Right renal cortex interstitium (tissue), 3 donors: ENCODE measurements around the gene APBB2. TPM values are rescaled to one million over a fixed set of nuclear protein-coding genes. Genes with fewer than 3 reads are reported as not detected.
"Not testable (repeated sequence)": the region's sequence is repeated elsewhere in the genome, so short reads cannot be mapped to it uniquely, and the experiment has no call there.

Experiments used
- DNase-seq, 3 donors: peaks; one replicate each; pipeline ENCODE4 v3.0.0-alpha.2; 2013; ENCODE audit warnings: low read depth in 3 of 3, low spot score in 2 of 3
- polyA plus RNA-seq, 3 donors: library from polyadenylated mRNA; unstranded; fragments of 120-200 nt; gene quantifications; one replicate each; pipeline ENCODE4 v1.2.1, GENCODE V29; 2013; ENCODE audit not compliant: insufficient read length in 3 of 3

APBB2 gene
- polyA plus RNA-seq, 3 donors = 46.8 to 52.3 (median 47.7) TPM

DNA sequence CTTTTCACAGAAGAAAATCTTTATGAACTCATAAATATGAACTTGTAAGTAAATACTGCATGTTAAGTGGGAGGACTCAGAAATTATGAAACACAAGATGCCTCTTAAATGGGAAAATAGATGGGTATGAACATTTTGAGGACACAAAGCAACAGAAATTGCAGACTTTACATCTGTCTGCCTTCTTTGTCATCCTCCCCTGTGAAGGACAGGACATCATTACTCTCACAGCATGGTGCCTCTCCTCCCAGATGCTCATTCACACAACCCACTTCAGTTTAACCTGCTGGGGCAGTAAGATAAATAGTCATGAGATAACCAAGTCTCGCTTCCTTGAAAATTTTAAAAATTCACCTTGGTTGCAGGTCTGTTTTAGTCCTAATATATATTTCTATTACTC lies 144.5 kb downstream of the APBB2 start:
- no peak for DNase-seq

DNA sequence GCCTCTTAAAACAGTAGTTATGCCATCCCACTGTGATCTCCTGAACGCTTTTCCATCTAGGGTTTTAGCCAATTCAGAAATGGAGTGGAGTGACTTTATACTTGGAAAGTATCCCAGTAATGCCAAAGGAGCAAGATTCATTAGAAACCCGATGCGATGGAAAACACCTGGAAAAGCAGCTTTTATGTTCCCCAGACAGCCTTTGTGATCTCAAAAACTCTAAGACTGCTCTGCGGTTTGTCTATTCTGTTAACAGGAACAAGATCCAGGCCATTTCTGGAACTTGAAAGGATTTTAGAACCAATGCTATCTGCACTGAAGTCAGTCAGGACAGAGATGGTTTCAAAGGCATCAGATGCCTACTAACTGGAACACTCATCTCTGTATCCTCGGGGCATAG lies 145.1 kb downstream of the APBB2 start:
- DNase-seq = peak; percentile 27 to 60 (median 49)

DNA sequence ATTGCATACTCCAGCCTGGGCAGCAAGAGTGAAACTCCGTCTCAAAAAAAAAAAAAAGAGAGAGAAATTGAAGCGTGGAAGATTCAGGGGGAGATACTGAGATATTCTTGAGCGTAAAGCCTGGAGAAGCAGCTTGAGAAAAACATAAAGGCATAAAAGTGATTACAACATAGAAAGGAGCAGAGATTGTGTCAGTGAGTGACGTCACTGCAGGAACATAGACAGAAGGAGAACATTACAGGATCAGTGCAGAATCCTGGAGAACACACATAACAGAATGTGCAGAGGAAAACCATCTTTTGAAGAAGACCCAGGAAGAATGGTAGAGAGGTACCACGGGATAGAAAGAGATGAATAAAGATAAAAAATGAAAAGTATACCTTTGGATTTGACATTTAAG lies 147.0 kb downstream of the APBB2 start:
- DNase-seq = no peak

DNA sequence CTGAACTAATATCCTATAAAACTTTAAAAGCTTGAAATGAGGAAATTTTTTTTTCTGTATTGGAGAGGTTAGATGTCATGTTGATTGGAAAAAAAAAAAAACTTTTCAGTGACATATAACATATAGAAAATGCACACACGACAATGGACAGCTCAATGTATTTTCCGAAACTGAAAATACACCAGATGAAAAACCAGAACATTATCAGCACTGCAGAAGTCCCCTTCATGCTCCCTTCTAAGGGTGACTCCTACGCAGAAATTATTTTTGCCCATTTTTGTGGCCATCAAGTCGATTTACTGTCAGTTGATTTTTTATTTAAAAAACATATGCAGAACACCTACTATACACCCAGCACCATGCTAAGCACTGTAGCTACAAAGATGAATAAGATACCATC lies 148.3 kb downstream of the APBB2 start:
- DNase-seq = no peak

DNA sequence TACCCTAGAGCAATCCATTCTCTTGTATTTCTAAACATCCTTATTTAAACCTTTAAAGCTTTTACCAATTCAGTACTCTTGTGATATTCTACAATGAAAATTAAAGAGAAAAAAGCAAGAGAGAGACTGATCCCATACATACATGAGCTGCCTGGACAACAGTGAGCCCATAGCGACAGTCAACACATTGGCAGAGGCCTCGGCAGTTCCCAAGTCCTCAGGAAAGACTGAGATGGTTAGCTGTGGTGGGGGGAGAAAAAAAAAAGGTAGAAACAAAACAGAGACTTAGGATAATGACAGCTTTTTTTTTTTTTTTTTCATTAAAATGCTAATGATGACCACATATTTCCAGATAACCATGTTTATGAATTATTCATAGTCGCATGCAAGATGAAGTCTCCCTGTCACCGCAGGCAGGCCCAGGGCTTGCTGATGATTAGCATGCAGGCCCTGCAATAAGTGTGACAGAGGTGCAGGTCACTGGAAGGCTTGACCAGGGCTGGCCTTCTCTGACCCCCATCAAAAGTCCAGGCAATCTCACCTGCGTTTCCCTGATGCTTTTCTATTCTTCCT lies 148.8 kb downstream of the APBB2 start:
- no peak for DNase-seq

DNA sequence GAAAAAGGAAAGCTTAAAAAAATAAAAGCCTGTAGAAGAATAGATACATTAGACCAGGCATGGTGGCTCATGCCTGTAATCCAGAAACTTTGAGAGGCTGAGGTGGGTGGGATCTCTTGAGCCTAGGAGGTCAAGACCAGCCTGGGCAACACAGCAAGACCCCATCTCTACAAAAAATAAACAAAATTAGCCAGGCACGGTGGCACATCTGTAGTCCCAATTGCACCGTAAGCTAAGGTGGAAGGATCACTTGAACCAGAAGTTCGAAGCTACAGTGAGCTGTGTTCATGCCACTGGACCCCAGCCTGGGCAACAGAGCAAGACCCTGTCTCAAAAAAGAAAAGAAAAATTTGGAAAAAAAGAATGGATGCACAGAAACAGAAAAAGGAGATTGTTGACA lies 149.4 kb downstream of the APBB2 start:
- no peak for DNase-seq

DNA sequence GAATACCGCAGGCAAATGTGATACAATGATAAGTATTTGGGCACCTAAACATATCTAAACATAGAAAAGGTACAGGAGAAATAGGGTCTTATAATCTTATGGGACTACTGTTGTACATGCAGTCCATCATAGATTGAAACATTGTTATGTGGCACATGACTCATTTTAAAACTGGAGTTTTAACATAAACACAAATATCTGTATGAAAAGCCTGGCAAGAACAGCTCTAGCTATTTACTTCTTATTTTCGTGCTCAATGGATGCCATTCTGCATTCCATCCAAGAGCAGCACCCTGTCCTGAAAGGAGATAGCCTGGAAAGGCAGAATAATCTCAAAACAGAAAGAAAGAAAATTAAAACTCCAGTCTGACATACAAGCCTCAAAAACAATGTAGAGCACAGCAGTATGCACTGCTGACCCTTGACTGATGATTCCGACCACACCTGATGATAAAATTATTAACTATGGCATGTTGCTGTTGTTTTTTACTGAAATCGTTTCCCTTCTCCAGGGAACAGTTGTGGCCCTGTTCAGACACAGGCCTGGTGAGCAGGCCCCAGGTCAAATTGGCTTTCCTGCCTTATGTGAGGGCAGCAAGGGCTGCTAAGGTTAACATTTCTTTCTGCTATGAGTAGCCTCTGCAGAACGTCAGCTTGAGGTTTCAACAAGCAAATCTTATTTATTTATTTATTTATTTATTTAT lies 152.7 kb downstream of the APBB2 start:
- no peak for DNase-seq

DNA sequence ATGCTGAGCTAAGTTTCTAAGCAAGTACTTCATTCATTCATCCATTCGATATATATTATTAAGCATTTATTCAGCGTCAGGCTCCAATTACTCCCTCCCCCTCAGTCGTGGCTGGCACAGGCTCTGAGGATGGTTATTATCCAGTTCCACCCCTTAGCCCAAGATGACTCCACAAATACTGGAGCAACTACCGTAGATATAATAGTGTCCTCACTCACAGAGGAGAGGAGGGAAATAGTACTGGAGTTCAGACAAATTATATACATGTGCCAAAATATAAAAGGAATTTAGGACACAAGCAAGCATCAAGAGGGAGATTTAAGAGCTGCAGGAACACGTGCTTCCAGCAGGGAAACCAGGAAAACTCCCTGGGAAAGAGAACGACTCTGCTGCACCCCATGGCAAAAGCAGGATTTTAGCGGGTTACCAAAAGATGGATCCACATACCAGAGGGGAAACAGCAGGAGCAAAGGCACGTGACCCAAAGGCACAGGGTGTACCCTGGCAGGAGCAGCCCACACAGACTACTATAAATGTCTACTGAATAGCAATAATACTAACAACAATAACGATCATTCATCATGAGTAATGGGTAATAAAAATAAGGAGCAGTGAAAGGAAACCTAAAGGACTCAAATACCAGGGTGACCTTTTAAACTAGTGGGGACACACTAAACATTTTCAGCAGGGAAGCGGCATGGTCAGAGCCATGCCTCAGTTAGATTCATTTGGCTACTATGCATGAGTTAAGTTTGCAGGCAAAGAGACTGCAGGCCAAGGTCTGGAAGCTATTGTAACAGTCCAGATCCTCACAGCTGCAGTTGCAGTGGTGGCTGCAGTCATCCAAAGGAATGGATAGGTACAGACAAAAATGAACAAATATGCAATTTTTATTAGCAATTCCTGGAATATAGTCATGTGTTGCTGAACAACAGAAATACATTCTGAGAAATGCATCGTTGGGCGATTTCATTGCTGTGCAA lies 153.7 kb downstream of the APBB2 start:
- no peak for DNase-seq

DNA sequence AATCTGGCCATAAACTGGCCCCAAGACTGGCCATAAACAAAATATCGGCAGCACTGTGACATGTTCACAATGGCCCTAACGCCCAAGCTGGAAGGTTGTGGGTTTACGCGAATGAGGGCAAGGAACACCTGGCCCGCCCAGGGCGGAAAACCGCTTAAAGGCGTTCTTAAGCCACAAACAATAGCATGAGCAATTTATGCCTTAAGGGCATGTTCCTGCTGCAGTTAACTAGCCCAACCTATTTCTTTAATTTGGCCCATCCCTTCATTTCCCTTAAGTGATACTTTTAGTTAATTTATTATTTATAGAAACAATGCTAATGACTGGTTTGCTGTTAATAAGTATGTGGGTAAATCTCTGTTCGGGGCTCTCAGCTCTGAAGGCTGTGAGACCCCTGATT lies 154.9 kb downstream of the APBB2 start:
- not testable (repeated sequence) for DNase-seq

DNA sequence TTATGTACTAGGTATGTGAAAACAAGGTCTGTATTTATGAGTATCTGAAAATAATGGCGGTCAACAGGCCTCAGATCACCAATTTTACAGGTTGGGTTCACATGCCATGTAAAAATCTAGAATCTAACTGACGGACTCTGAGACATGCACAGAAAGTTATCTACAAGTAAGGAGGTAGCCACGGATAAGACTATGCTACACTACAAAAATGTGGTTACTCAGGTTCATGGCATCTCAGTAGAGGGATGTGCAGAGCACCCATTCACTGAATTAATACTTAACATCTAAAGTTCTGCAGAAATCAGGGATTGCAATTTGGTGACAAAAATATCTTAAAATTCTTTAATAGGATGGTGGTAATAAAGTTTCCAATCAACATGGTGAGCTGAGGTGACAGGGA lies 155.9 kb downstream of the APBB2 start:
- DNase-seq = no peak

DNA sequence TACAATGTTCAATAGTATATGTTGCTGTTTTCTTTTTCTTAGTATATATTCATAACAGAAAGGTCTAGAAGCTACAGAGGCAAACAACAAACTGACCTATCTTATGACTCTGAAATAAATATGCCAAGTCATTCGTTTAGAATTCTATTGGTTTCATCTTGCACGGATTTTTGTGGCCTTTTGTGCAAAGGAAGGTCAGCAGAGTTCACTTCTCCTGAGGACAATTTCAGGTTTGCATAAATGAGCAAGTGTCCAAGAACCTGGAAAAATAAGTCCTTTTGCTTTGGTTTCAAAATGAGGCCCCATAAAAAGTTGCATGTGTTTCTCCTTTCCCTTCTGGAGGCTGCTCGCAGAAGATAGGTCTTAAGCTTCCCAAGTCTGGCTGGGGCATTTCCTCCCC lies 156.9 kb downstream of the APBB2 start:
- DNase-seq = no peak

DNA sequence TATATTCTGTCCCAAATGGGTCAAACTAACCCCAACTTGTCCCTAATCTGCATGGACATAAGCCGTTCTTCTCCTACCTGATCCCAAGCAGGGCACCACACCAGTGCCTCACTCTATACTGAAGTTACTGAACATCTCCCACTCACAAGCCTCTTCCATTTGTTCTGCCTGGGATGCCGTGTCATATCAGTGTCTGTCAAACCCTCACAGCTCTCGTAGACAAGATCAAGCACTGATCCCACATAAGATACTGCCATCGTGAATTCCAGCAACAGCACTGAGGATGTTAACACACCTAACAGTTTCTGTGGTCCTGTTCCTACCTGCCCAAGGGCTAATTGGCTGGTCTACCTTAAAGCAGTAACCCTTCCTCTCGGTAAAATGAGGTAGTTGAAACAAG lies 162.1 kb downstream of the APBB2 start:
- no peak for DNase-seq

DNA sequence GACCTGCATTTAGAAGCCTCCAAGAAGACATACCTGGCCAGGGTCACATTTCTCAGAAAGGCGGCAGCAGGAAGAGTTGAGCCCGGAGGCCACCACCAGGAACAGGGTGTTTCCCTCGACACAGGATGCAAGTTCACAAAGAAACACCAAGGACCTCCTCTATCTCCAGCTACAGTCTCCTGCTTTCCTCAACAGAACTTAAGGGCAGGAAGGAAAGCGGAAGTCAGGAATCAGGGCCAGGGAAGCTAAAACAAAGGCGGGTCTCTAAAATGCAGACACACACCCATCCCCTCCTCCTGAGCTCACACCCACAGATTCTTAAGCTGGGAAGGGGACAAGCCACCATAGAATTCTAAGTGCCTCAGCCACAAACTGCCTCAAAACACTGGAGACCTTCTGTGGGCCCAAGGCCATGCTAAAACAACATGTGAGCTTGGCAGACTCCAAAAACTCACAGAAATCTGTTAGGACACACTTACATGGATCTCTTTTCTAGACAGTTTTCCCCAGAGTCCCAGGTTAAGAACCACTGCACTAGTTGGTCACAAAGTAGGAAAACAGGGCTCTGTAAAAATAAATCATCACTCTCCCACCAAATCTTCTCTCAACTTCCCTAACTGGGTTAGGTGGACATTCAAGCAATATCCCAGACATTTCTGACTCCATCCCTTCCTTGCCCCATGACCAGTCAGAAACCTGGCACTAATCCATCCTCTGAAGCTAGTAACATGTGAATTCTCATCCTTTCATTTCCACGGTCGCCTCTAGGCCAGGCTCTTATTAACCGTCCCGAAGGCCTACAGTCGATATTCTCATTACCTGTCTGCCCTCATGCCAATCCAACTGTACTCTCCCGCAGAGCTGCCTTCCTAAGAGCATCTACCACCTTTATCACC lies 163.2 kb downstream of the APBB2 start:
- DNase-seq = no peak

DNA sequence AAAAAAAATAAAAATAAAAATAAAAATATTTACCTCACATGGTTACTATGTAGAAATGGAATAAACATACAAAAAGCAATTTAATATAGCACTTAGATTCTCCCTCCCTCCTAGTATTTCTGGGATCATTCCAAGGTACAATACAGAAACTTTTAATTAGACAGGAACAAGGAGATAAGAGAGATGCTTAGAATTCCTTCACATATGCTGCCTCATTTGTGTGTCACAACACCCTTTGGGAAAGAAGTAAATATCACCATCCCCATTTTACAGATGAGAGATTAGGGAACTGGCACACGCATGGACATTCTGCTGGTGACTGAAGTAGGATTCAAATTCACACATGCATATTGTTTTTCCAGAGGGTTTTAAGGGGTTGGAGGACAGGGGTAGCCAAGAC lies 164.2 kb downstream of the APBB2 start:
- no peak for DNase-seq

DNA sequence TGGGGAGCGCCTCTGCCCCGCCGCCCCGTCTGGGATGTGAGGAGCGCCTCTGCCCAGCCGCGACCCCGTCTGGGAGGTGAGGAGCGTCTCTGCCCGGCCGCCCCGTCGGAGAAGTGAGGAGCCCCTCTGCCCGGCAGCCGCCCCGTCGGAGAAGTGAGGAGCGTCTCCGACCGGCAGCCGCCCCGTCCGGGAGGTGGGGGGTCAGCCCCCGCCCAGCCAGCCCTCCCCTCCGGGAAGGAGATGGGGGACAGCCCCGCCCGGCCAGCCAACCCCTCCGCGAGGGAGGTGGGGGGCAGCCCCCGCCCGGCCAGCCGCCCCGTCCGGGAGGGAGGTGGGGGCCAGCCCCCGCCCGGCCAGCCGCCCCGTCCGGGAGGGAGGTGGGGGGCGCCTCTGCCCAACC lies 165.2 kb downstream of the APBB2 start:
- not testable (repeated sequence) for DNase-seq

DNA sequence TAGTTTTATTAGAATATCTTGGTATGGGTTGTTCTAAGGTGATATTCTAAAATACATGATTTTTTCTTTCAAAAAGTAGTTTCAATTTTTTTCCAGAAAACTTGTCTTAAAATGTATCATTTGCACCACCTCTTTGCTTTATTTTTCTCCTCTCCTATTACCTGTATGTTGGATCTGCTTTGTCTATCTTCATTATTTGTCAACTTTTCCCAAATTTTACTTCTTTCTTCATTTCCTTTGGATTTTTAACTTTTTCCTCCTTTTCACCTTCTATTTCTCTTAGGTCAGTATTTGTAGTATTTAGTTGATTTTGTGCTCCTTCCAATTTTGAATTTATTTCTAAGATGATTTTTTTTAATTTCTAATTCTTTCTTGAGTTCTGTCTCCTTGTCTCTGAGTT lies 169.6 kb downstream of the APBB2 start:
- no peak for DNase-seq

DNA sequence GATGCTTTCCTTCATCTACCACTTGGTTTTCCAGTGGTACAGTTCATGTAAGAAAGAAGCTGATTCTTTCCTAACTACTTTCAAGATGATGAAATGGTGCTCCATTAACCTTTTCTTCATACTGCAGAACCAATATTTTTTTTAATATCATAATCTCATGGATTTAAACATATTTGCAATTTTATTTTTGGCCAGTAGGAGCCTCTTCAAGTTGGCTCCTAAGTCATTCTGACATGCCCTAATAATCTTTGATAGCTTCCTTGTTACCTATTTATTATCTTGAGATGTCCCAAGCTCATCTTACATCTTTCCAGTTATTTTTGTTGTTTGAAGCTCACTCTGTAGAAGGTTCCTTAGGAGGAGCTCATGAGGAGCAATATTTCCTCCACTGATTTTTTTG lies 170.2 kb downstream of the APBB2 start:
- no peak for DNase-seq

DNA sequence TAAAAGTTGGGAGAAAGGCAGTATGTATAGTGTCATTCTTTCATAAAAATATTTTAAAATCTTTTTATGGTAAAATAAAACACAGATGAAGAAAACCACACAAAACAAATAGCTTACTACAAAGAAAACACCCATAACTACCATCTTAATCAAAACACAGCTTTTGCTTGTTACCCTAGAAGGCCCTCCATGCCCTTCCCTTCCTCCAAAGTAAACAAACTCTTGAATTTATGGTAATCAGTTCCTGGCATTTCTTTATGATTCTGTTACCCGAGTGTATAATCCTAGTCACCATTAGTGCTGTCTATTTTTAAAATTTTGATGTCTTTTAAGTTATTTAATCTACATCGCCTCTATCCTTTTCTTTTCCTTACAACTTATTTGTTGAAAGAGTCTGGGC lies 170.9 kb downstream of the APBB2 start:
- no peak for DNase-seq

DNA sequence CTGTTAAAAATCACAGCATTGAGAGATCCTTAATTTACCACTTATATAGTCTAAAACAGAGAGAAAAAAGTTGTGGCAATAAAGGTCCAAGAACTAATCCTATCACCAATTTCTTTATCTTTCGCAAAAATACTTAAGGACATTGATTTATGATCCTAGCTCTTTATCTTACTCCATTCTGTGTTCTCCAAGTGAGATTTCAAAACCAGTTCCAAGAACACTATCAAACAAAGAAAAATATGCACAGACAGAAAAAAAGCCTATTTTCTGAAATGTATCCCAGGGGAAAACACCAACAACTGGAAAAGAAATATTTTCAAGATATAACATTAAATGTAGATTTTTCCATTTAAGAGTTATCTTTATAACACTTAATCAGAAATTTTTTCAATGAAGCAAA lies 172.8 kb downstream of the APBB2 start:
- DNase-seq = no peak

DNA sequence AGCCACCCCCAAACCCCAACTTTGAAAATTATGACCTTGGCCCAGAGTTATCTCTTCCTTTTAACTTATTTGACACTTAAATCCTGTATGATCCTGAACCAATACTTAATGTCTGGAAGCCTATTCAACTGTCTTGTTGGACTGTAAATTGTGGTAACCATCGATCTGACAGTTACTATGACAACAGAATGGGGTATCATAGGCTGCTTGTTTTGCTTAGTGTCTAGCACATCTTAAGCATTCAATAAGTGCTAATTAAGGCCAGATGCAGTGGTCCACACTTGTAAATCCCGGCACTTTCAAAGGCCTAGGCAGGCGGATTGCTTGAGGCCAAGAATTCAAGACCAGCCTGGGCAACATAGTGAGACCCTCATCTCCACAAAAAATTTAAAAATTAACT lies 175.0 kb downstream of the APBB2 start:
- DNase-seq = no peak

DNA sequence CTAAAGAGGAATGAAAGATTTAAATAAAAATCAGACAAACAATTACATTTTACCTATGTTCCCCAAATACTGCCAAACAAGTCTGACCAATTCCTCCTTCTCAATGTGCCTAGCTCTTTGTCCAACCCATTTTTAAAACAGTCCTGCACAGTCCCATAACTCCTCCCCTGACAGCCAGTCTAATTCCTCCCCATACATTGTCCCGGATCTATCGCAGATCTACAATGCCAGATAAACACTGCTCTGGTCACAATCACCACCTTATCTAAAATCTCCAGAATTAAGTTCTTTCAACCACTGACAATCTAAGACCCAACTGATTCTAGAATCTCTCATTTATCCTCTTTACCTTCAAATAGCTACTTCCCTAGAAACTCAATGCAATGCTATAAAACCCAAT lies 176.0 kb downstream of the APBB2 start:
- DNase-seq = no peak
